GM12891 (cell line): ENCODE results near the gene ZNF157.

Experiments
- POLR2A ChIP-seq: IDR thresholded peaks from 2 replicates; pipeline ENCODE4 v1.6.1; 2011; ENCODE audit warnings: low read depth, low read length, control low read depth
- POLR2AphosphoS5 ChIP-seq: IDR thresholded peaks from 2 replicates; pipeline ENCODE4 v1.6.1; 2011; ENCODE audit warnings: low read depth, low read length, control low read depth
- TAF1 ChIP-seq: IDR thresholded peaks from 2 replicates; pipeline ENCODE4 v1.6.1; 2011; ENCODE audit warnings: low read depth, low read length, control low read depth

GRCh38 chrX:47460561-47460960 lies 90.2 kb downstream of the ZNF157 start:
- TF ChIP-seq POLR2A (no peak), POLR2AphosphoS5 (no peak), TAF1 (no peak)
